Activated T-cell treated with anti-CD3 and anti-CD28 coated beads, Interleukin-2, amount 50 U/mL, for 72 hours (primary cell): Measurements from ENCODE around the gene PIAS4. TPM values are rescaled to one million over a fixed set of nuclear protein-coding genes. Genes with fewer than 3 reads are reported as not detected.
A peak's percentile ranks its signal among the peaks of the same experiment; 100 is the strongest.

Experiments
- ATAC-seq, 2 donors: fragments of 150-1000 bp; cut with Tn5 transposase; replicated peaks in 1 of 2; 2 replicates each; pipeline ENCODE4 v1.10.0; 2021; ENCODE audit warnings: moderate library complexity in 2 of 2, mild to moderate bottlenecking in 1 of 2
- DNase-seq, 2 donors: peaks; one replicate each; pipeline ENCODE4 v3.0.0; 2021 to 2022; ENCODE audit warnings: mixed read lengths in 1 of 2
- H3K27ac Mint-ChIP-seq: one replicate; pipeline ENCODE4 v1.8.0; 2022; ENCODE audit warnings: mild to moderate bottlenecking, moderate library complexity, mixed read lengths
- H3K27me3 Mint-ChIP-seq: one replicate; pipeline ENCODE4 v1.8.0; 2022; ENCODE audit warnings: low read depth, mixed read lengths
- H3K36me3 Mint-ChIP-seq, 2 donors: one replicate each; pipeline ENCODE4 v1.8.0; 2022; ENCODE audit warnings: mixed read lengths in 2 of 2, mild to moderate bottlenecking in 1 of 2; ENCODE audit not compliant: insufficient read depth in 2 of 2
- H3K4me1 Mint-ChIP-seq: one replicate; pipeline ENCODE4 v1.8.0; 2022; ENCODE audit warnings: low read depth, mixed read lengths
- H3K4me3 Mint-ChIP-seq, 2 donors: one replicate each; pipeline ENCODE4 v1.8.0; 2022; ENCODE audit warnings: mild to moderate bottlenecking in 2 of 2, mixed read lengths in 2 of 2, moderate library complexity in 2 of 2
- H3K9me3 Mint-ChIP-seq, 2 donors: one replicate each; pipeline ENCODE4 v1.8.0; 2022; ENCODE audit warnings: mixed read lengths in 2 of 2
- total RNA-seq, 2 donors: library from RNA; stranded (reverse); gene quantifications; one replicate each; pipeline ENCODE4 v1.2.3, GENCODE V29; 2022

Gene PIAS4
- total RNA-seq, 2 donors from 2014 or later: 33.4 TPM

DNA sequence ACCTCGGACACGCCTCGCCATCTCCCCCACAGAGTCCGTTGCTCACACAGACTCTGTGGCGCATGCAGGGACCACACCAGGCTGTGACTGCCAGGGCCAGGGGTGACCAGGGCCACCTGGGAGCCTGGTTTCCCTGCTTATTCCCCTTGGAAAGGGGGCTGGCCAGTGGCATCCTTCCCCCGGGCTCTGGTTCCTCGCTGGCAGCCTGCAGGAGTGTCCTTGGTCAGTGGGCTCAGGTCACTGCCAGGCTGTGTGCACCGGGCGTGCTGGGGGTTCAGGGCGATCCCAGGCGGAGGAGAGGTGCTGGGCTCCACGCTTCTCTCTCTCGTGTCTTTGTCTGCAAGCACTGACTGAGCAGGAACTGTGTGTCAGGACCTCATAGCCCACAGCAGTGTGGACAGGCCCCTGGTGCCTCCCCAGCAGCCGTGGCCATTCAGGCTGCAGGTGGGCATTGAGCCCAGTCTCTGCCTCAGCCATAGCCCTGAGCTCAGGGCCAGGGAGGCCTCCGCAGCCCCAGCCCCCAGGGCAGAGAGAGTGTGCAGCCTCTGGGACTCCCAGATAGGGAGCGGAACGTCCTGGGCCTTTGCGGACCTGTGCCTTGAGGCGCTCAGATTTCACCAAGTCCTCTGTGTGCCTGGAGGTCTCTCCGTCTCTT lies 6.5 kb downstream of the PIAS4 start:
- H3K27ac Mint-ChIP-seq: no peak overlapping the region
- peaks cover 21% of the 10 kb centered on the region for H3K4me1 Mint-ChIP-seq
- H3K9me3 Mint-ChIP-seq: no peaks in the 10 kb centered on the region
- H3K36me3 Mint-ChIP-seq: no peaks in the 10 kb centered on the region
- no peak overlapping the region for H3K4me3 Mint-ChIP-seq
- DNase-seq (no peak), ATAC-seq (no peak)
- H3K27me3 Mint-ChIP-seq: no peaks in the 10 kb centered on the region

DNA sequence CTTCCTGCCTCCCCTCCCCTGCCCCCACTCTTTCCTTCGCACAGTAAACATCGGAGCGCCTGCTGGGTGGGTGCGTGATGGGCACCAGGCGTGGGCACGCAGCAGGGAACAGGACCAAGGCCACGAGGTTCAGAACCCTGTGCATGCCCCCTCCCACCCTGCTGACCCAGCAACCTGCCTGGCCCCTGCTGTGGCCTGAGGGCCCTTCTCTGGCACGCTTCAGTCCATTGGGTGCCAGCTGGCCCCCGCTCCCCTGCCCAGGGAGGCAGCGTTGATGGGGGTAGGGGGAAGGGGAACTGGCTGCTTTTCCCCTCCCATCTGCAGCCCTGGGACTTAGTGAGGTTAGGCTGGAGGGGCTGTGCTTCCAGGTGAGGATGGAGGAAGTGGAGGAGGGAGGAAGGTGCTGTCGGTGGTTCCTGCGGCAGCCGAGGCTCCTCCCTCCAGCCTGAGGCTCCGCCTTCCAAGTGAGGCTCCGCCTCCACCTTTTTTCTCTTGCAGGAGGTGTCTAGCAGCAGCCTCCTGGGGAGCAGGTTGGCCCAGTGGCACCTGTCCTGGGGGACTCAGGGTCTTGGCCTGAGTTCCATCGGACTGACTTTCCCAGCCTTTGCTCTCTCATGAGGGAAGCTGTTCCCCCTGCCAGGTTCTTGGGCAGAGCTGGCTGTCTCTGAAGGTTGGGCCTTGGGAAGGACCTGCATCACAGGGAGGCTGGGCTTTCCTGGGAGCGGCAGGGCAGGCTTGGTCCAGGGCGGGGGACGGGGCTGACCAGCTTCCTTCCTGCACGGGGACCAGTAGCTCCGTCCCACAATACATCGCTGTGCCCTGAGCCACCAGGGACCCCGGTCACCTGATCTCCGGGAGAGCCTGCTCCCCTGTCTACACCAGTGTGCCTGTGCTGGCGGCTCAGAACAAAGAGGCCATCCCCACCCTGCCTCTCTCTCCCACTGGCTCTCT lies 7.3 kb downstream of the PIAS4 start:
- no peaks in the 10 kb centered on the region for H3K36me3 Mint-ChIP-seq
- H3K27ac Mint-ChIP-seq: no peak overlapping the region
- peaks cover 13% of the 10 kb centered on the region for H3K4me1 Mint-ChIP-seq
- no peaks in the 10 kb centered on the region for H3K27me3 Mint-ChIP-seq
- H3K4me3 Mint-ChIP-seq: no peak overlapping the region
- DNase-seq: peak; percentile 41 to 45
- ATAC-seq: peak; percentile 28 to 36
- no peaks in the 10 kb centered on the region for H3K9me3 Mint-ChIP-seq

DNA sequence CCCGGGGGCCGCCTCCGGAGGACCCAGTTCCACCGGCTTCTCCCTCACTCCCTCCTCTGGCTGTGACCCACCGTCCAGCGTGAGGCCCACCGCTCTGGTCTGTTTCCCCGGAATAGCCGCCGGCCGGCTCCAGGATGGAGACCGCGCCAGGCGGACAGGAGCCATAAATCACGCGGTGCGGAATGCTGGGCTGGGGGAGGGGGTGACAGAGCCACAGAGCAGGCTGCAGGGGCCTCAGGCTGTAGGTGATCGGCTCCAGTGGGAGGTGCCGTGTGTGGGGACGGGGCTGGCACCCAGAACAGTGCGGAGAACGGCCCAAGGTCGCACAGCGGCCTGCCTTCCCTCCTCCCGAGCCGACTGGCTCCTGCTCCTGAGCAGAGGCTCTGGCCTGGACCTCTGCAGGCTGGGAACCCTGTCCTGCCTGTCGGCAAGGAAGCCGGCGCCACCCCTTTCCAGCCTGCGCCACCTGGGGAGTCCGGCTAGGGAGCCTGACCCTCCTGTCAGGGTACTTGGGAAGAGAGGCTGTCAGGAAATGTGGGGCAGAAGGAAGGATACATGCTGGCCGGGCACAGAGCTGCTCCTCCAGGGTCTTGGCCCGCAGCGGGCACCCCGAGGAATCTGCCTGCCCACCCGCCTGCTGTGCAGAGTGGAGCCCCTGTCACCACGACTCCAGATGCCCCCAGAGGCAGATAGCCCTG lies 8.3 kb downstream of the PIAS4 start:
- no peaks in the 10 kb centered on the region for H3K36me3 Mint-ChIP-seq
- no peak for DNase-seq
- no peak overlapping the region for H3K27ac Mint-ChIP-seq
- H3K4me1 Mint-ChIP-seq: peaks cover 11% of the 10 kb centered on the region
- H3K4me3 Mint-ChIP-seq: no peak overlapping the region
- H3K27me3 Mint-ChIP-seq: no peaks in the 10 kb centered on the region
- ATAC-seq: no peak
- H3K9me3 Mint-ChIP-seq: no peaks in the 10 kb centered on the region

DNA sequence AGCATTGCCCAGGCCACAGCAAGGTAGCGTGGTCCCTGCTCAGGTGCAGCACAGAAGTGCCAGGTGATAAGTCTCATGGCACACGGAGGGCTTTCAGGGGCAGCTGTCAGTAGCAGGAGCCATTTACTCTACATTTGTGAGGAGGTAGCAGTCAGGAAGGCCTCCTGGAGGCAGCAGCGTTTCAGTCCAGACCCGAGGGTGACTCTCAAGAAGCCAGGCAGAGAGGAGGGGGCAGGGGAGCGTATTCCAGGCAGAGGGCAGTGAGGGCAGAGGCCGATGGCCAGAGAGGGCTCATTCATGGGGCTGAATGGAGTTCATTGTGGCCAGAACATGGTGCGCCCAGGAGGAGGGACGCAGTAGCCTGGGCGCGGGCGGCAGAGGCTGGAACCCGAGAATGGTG lies 8.9 kb downstream of the PIAS4 start:
- H3K27ac Mint-ChIP-seq: no peak overlapping the region
- no peaks in the 10 kb centered on the region for H3K36me3 Mint-ChIP-seq
- no peak for ATAC-seq
- H3K4me1 Mint-ChIP-seq: peaks cover 11% of the 10 kb centered on the region
- no peak overlapping the region for H3K4me3 Mint-ChIP-seq
- H3K27me3 Mint-ChIP-seq: no peaks in the 10 kb centered on the region
- DNase-seq: no peak
- no peaks in the 10 kb centered on the region for H3K9me3 Mint-ChIP-seq

DNA sequence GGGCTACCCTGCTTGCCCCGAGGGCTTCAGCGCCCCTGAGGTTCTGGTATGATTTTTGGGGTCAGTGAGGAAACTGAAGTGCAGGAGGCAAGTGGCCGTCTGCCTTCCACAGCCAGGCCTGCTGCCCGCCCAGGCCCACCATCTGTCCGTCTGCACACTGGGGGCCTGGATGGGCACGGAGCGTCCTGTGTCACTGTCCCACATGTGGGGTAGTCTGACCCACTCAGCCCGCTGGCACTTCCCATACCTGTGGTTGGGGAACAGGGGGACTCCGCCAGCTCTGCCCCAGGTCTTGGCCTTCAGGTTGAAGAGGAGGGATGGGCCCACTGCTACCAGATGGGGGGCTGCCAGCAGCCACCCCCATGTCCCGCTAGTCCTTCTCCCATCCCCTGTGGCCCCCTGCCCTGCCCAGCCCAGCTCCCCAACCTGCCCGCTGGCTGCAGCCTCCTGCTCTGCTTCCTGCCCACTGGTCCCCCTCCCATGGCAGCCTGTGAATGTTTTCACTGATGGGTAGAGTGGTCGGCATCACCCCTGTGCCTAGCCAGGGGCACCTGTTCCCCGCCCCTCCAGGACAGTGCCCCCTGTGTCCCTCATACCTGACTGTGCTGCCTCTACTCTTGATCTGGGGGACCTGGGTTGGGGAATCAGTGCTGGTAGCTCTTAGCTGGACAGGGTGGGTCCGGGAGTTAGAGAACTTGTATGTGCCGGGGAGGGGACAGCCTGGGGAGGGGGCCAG lies 9.5 kb downstream of the PIAS4 start:
- Mint-ChIP-seq H3K4me3 (no peak overlapping the region), H3K9me3 (peaks cover 2% of the 10 kb centered on the region in 2 donors), H3K27me3 (no peaks in the 10 kb centered on the region), H3K27ac (no peak overlapping the region), H3K36me3 (peaks cover 2 to 3% of the 10 kb centered on the region in 2 donors), H3K4me1 (peaks cover 11% of the 10 kb centered on the region)
- no peak for ATAC-seq
- no peak for DNase-seq

DNA sequence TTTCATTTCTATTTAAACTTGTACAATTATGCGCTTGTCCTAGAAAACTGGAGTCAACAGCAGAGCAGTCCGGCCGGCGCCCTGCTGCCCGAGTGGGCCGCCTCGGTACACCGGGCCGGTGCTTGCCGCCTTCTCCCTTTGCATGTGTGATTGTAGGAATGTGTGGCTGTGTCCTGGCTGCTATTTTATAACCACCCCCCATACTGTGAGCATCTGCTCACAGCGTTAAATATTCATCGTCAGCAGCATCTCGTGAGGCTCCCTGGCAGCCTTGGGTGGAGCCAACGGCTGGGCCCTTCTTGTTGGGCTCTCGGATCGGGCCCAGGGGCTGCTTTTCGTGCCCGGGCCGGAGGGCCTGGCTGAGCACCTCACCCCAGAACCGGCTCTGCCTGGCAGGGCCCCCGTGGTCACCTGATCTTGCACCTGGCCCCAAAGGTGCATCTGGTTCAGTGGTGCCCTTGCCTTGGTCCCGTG lies 10.6 kb downstream of the PIAS4 start:
- no peak overlapping the region for H3K27ac Mint-ChIP-seq
- peaks cover 4% of the 10 kb centered on the region in 2 donors for H3K36me3 Mint-ChIP-seq
- no peaks in the 10 kb centered on the region for H3K27me3 Mint-ChIP-seq
- peaks cover under 1% of the 10 kb centered on the region for H3K4me1 Mint-ChIP-seq
- H3K4me3 Mint-ChIP-seq: no peak overlapping the region
- H3K9me3 Mint-ChIP-seq: peaks cover 3% of the 10 kb centered on the region in 2 donors
- ATAC-seq: no peak
- DNase-seq: no peak

DNA sequence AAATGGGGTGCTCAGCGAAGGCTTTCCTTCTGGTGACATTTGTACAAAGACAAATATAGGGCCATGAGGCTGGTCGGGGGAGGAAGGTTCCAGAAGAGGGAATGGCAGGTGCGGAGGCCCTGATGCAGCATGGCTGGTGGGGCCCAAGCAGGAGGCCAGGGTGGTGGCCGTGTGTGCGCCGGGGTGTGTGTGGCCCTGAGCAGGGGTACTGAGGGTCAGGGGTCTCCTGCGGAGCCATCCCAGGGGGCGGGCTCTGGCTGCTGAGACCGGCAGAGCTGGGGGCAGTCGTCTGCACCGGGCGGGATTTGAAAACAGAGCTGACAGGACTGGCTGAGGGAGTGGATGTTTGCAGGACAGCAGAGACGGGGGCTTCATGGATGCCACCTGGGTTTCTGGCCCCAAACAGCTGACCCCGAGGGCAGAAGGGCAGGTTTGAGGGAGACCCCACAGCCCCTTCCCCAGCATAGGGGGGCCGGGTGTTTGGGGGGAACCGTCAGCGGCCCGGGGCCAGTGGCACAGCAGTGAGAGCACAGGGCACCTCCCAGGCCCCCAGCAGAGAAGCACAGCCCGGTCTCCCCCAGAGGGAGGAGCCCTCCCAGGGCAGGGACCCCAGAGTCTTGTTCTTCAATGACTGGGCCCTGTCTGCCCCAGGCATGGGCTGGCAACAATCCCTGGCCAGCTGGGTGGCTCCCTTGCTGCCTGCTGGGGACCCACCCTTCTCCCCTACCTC lies 11.4 kb downstream of the PIAS4 start:
- H3K27ac Mint-ChIP-seq: no peak overlapping the region
- H3K27me3 Mint-ChIP-seq: no peaks in the 10 kb centered on the region
- DNase-seq: no peak

DNA sequence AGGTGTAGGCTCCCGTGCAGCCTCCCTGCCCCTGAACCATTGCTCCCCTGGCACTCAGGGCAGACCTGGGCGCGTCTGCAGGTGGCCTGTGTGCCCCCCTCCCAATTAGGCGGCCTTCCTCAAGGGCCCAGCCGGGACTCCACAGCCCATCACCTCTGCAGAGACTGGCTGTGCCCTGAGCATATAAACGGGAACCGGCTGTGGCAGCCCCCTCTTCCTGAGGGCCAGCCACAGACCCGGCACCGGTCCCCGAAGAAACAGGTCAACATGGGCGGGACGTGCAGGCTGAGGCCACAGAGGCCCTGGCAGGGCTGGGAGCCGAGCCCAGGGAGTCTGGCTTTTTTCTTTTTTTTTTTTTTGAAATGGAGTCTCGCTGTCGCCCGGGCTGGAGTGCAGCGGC lies 12.0 kb downstream of the PIAS4 start:
- H3K9me3 Mint-ChIP-seq: peaks cover 3% of the 10 kb centered on the region in 2 donors
- DNase-seq: no peak

More for the DNA sequence above, 11.4 kb downstream of the PIAS4 start:
- Mint-ChIP-seq H3K4me1 (no peaks in the 10 kb centered on the region), H3K4me3 (no peak overlapping the region), H3K36me3 (peaks cover 4% of the 10 kb centered on the region in 2 donors), H3K9me3 (peaks cover 3% of the 10 kb centered on the region in 2 donors)
- ATAC-seq: no peak

DNA sequence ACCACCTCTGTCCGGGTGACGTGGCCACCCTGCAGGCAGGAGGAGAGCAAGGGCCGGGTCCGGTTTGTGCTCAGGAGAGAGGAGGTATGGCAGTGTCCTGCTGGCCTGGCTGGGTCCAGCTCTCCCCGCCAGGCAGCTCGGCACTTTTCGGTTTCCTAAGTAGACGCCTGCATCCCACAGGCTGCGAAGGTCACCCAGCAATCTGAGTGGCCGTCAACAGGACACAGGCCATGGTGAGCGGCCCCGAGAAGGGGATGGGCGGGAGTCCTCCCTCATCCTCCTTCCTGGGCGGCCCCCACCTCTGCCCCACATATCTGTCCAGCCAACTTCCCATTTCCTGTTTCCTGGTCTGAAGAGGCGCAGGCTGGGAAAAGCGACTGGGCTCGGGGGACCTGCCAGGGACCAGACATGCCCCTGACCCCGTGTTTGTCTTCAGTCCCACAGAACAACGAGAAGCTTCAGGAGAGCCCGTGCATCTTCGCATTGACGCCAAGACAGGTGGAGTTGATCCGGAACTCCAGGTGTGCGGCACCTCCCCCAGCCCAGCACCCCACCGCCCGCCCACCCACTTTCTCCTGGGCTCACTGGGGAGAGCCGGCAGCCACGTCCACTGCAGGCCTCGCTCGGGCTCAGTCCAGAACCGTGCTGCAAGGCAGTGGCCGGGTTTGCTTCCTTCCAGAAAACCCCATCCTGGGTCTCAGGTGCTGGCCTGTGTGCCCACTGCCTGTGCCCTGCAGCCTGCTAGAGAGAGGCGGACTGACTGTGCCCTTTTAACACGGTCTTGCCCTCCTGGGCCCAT lies 16.3 kb downstream of the PIAS4 start:
- Mint-ChIP-seq H3K9me3 (peaks cover 3% of the 10 kb centered on the region in 2 donors), H3K4me1 (no peaks in the 10 kb centered on the region), H3K27me3 (no peaks in the 10 kb centered on the region), H3K4me3 (no peak overlapping the region), H3K36me3 (peaks cover 4% of the 10 kb centered on the region in 2 donors), H3K27ac (no peak overlapping the region)
- DNase-seq (no peak), ATAC-seq (no peak)

More for the DNA sequence above, 12.0 kb downstream of the PIAS4 start:
- Mint-ChIP-seq H3K4me1 (no peaks in the 10 kb centered on the region), H3K4me3 (no peak overlapping the region), H3K27me3 (no peaks in the 10 kb centered on the region), H3K36me3 (peaks cover 4% of the 10 kb centered on the region in 2 donors), H3K27ac (no peak overlapping the region)
- ATAC-seq: no peak

DNA sequence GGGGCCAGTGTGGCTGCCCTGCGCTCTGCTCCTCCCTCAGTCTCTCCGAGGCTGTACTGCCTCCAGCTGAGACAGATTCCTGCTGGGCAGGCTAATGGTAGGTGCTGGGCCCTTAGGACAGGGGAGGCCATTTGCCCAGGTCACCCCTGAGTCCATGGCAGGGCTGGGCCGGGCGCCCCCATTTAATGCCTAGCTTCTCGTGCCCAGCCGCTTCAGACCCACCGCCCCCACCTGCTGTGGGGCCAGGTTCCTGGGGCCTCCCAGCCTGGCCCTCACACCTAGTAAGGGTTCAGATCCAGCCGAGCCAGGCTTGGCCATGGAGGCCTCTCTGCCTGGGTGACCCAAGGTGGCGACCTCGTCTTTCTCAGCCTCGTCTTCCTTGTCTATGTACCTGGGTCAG lies 17.8 kb downstream of the PIAS4 start:
- H3K4me1 Mint-ChIP-seq: no peaks in the 10 kb centered on the region
- no peaks in the 10 kb centered on the region for H3K27me3 Mint-ChIP-seq
- DNase-seq (no peak), ATAC-seq (peak in 1 of 2 donors; percentile 11)
- no peak overlapping the region for H3K27ac Mint-ChIP-seq
- H3K4me3 Mint-ChIP-seq: no peak overlapping the region
- peaks cover 4 to 9% of the 10 kb centered on the region in 2 donors for H3K36me3 Mint-ChIP-seq
- H3K9me3 Mint-ChIP-seq: peaks cover 3% of the 10 kb centered on the region in 2 donors

DNA sequence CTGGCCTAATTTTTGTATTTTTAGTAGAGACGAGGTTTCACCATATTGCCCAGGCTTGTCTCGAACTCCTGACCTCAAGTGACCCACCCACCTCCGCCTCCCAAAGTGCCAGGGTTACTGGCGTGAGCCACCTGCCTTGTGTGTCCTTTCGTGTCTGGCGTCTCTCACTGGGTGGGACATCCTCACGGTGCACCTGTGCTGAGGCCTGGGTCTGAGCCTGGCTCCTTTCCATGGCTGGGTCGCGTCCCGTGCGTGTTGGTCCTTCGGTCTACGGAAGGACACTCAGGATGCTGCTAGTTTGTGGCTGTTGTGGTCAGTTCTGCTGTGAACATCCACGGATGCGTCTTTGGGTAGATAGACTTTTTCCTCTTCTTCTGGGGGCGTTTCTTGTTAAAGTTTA lies 19.6 kb downstream of the PIAS4 start:
- no peaks in the 10 kb centered on the region for H3K27me3 Mint-ChIP-seq
- H3K27ac Mint-ChIP-seq: no peak overlapping the region
- H3K9me3 Mint-ChIP-seq: peaks cover under 1% of the 10 kb centered on the region in 2 donors
- peaks cover under 1 to 6% of the 10 kb centered on the region in 2 donors for H3K36me3 Mint-ChIP-seq
- ATAC-seq: no peak
- no peak for DNase-seq
- no peak overlapping the region for H3K4me3 Mint-ChIP-seq
- H3K4me1 Mint-ChIP-seq: no peaks in the 10 kb centered on the region
